ENCODE measurements around the gene PTGER3.

GRCh38 chr1:71037066-71037465, 10.6 kb downstream of the PTGER3 start:
- no peak for TF ChIP-seq REST (IDR thresholded peaks at IDR 0.05; ENCODE audit: low read depth)
- TF ChIP-seq EGR1 (IDR thresholded peaks at IDR 0.05): no peak
- TF ChIP-seq EP300 (IDR thresholded peaks at IDR 0.05; ENCODE audit: borderline replicate concordance): no peak
- no peak for TF ChIP-seq YY1 (IDR thresholded peaks at IDR 0.05; ENCODE audit: low read depth)
- no peak for TF ChIP-seq MAX (IDR thresholded peaks at IDR 0.05)
- no peak for TF ChIP-seq TAF1 (IDR thresholded peaks at IDR 0.05; ENCODE audit: low read depth)
- TF ChIP-seq RAD21 (IDR thresholded peaks at IDR 0.05; ENCODE audit: low read depth): no peak
- no peak for TF ChIP-seq USF1 (IDR thresholded peaks at IDR 0.05)
- no peak for TF ChIP-seq CREB1 (IDR thresholded peaks at IDR 0.05; ENCODE audit: low read depth)

Measured in Ishikawa (cell line).